Hepatocyte (in vitro differentiated cells): ENCODE data around the gene CDC42SE1.

Experiments used
- EZH2 ChIP-seq: fragments of 200-600 bp; sonication (generic); IDR thresholded peaks from 2 replicates; pipeline ENCODE4 v1.6.1; 2016; ENCODE audit warnings: antibody characterized with exemption, mild to moderate bottlenecking, borderline replicate concordance
- EZH2phosphoT487 ChIP-seq: fragments of 200-600 bp; sonication (generic); IDR thresholded peaks from one replicate; pipeline ENCODE4 v1.6.1; 2018; ENCODE audit warnings: antibody characterized with exemption, mild to moderate bottlenecking, low read depth, moderate library complexity; ENCODE audit not compliant: unreplicated experiment, severe bottlenecking
- TF ChIP-seq, protein P1 (sequence below): fragments of 200-600 bp; sonication (generic); IDR thresholded peaks from 2 replicates; pipeline ENCODE4 v1.5.1; 2016; ENCODE audit warnings: antibody characterized with exemption, mild to moderate bottlenecking; ENCODE audit not compliant: poor library complexity

DNA sequence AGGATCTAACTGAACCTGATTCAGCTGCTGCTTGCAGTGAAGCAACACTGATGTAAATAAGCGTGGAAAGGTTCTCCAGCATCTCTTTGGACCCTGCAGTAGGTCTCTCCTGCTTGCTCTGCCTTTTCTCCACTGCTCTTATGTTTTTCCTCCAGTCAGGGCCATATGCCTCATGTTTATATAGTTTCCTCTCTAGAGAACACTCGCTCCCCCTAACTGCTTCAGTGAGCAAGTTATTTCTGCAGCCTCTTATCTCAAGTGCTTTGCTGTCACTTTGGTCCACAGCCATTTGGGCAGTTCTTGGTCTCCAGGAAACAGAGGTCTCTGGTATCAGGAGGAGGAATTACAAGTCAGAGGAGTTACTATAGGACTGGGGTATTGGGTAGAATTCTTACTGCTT is 45.9 kb downstream of the CDC42SE1 start:
- TF ChIP-seq, protein P1, sequence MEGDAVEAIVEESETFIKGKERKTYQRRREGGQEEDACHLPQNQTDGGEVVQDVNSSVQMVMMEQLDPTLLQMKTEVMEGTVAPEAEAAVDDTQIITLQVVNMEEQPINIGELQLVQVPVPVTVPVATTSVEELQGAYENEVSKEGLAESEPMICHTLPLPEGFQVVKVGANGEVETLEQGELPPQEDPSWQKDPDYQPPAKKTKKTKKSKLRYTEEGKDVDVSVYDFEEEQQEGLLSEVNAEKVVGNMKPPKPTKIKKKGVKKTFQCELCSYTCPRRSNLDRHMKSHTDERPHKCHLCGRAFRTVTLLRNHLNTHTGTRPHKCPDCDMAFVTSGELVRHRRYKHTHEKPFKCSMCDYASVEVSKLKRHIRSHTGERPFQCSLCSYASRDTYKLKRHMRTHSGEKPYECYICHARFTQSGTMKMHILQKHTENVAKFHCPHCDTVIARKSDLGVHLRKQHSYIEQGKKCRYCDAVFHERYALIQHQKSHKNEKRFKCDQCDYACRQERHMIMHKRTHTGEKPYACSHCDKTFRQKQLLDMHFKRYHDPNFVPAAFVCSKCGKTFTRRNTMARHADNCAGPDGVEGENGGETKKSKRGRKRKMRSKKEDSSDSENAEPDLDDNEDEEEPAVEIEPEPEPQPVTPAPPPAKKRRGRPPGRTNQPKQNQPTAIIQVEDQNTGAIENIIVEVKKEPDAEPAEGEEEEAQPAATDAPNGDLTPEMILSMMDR, result peak; percentile 18
- TF ChIP-seq EZH2phosphoT487 (no peak), EZH2 (no peak)
